Measurements from ENCODE around the gene ZFAND6.

DNA sequence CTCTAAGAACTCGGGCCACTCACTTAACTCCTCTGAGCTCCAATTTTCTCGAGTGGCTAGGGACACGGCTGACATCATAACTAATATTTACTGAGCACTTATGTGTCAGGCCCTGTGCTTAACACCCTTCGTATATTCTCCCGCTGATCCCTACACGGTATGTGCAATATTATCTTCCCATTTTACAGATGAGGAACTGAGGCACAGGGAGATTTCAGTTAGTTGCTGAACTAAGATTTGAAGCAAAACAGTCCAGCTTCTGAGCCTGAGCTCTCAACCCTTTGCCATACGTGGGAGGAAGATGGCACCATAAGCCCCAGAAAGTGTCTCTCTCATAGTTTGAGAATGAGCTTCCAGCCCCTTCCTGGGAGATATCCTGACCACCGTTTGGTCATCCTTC lies 112.9 kb downstream of the ZFAND6 start:
- no peak for TF ChIP-seq POLR2A (IDR thresholded peaks at IDR 0.05)
- TF ChIP-seq, protein P1, sequence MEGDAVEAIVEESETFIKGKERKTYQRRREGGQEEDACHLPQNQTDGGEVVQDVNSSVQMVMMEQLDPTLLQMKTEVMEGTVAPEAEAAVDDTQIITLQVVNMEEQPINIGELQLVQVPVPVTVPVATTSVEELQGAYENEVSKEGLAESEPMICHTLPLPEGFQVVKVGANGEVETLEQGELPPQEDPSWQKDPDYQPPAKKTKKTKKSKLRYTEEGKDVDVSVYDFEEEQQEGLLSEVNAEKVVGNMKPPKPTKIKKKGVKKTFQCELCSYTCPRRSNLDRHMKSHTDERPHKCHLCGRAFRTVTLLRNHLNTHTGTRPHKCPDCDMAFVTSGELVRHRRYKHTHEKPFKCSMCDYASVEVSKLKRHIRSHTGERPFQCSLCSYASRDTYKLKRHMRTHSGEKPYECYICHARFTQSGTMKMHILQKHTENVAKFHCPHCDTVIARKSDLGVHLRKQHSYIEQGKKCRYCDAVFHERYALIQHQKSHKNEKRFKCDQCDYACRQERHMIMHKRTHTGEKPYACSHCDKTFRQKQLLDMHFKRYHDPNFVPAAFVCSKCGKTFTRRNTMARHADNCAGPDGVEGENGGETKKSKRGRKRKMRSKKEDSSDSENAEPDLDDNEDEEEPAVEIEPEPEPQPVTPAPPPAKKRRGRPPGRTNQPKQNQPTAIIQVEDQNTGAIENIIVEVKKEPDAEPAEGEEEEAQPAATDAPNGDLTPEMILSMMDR (IDR thresholded peaks at IDR 0.05): no peak

Data from ovary (tissue), 3 donors.